ENCODE data around the gene SPPL2B.

DNA sequence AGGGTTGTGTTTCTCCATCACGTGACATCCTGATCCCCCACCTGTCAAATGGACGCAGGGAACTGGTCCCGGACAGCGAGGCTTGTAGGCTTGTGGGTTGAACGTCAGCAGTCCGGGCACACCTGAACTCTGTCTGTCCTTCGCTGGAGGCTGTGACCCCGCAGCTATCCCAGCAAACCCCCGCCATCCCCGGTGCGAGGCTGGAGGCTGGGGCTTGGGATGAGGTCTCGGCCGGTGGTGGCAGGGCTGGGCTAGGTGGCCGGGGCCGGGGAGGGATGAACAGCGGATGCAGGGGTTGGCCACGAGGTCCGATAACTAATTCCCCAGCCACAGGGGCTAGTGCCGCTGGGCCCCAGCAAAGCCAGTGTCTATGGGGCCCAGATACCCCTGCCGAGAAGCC lies 8.9 kb upstream of the SPPL2B start:
- no peak for TF ChIP-seq POLR2A (IDR thresholded peaks at IDR 0.05)
- TF ChIP-seq, protein P1, sequence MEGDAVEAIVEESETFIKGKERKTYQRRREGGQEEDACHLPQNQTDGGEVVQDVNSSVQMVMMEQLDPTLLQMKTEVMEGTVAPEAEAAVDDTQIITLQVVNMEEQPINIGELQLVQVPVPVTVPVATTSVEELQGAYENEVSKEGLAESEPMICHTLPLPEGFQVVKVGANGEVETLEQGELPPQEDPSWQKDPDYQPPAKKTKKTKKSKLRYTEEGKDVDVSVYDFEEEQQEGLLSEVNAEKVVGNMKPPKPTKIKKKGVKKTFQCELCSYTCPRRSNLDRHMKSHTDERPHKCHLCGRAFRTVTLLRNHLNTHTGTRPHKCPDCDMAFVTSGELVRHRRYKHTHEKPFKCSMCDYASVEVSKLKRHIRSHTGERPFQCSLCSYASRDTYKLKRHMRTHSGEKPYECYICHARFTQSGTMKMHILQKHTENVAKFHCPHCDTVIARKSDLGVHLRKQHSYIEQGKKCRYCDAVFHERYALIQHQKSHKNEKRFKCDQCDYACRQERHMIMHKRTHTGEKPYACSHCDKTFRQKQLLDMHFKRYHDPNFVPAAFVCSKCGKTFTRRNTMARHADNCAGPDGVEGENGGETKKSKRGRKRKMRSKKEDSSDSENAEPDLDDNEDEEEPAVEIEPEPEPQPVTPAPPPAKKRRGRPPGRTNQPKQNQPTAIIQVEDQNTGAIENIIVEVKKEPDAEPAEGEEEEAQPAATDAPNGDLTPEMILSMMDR (IDR thresholded peaks at IDR 0.05) = no peak

All from uterus (tissue), 2 donors.